ENCODE results near the gene ATG3.
"Not testable (repeated sequence)": the region's sequence is repeated elsewhere in the genome, so short reads cannot be mapped to it uniquely, and the experiment has no call there.

ATG3 gene

DNA sequence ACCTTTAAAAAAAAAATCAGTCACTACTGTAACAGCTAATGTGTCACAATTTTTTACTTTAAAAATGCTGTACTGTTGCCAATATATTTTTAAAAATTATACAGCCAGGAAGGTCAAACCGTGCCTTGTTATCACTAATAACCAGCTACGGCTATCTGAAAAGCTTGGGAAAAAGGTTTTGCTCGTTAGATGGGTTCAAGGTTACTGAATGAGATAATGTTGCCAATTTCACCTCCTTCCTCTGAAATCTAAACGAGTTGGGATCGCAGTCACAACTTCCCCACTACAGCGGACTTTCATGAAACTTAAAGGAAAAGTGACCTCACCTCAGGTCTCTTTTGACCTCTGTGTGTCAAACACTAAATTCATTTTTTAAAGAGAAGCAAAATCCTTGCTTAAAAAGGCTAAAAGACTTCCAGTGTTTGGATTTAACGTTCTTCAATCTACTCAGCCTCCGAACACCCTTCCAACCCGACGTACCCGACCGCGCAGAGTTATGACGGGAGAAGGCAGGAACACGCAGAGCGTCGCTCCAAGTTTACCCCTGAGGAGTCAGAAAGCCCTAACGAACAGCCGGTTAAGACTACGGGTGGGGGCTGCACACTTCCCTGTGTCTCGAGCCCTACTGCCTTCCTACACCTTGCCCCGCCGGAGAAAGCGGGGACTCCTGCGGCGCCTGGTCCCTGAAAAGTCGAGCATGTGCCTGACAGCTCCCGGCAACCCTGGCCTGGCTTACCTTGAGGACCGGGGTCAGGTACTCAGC lies 860 bp downstream of the ATG3 start:
- DNase-seq, result no peak

DNA sequence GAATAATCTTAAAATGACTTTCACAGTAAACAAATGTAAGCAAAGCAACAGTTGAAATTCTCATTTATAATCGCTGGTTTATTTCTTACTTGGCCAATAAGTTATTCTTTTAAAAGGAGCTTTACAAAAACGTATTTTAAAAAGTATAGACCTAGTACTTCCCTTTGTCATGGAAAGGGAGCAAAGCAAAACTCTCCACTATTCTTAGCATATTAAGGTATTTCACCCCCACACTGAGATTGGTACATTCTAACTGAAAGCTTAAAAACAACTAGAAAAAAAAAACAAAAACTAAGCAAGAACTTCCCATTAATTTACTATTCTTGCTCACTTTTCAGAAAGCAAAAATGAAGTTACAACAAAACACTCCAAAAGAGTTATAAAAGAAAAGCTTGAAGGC lies 1.5 kb downstream of the ATG3 start:
- DNase-seq, result no peak

DNA sequence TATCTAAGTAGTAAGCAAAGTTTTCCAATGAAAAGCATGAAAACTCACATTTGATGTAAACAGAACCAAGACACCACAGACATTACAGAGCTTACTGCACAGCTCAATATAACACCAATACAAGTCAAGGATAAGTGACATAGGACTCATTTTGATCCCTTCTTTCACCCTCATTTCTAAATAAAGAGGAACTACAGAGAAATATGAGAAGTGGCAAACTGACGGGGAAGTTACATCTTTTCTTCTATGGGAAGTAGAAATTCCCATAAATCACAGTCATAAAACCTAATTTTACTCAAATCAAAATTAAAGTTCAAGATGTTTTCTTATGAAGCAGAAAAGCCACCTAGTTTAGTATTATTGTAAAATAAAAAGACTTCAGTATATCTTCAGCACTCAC lies 3.8 kb downstream of the ATG3 start:
- no peak for DNase-seq

DNA sequence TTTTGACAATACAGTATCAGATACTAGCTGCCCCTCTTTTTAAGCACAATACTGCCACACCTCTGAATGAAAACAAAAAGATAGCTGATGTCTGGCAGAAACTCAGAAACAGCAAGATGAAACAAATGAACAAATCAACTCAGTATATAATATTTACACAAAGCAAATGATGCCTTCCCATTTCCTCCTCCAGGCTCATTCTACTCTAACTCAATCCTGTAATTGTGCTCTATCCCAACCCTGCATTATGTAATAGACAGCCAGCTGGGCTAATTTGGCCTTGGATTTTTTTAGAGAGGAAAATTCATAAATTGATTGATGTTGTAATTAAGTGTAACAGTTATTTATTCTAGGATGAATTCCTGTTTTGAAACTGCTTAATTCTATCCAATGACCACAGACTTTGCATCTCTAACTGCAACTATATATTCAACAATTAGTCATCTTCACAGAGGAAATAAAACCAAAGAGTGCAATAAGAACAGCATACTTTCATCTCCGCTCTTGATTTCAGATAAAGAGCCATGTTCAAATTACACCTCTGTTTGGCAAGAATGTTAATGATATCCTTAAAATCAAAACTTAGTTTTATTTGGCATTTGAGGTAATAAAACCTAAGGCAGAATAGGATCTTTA lies 6.1 kb downstream of the ATG3 start:
- DNase-seq, result peak; percentile 42

DNA sequence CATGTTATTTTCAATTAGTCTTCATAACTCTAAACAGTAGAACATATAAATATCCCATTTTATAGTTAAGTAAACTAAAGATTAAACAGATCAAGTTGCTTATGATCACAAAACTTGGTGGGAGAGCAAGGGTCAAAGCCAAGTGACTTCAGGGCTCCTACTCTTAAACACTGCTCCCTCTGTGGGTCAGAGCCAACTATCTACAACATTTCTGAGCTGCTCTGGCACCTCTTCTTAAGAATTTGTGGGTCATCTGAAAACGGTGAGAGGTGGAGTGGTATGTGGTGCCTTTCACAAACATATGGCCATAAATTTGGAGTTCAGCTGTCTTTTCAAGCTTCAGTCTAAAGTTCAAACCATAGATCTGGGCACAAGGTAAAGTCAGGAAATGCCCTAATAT lies 10.9 kb downstream of the ATG3 start:
- no peak for DNase-seq

DNA sequence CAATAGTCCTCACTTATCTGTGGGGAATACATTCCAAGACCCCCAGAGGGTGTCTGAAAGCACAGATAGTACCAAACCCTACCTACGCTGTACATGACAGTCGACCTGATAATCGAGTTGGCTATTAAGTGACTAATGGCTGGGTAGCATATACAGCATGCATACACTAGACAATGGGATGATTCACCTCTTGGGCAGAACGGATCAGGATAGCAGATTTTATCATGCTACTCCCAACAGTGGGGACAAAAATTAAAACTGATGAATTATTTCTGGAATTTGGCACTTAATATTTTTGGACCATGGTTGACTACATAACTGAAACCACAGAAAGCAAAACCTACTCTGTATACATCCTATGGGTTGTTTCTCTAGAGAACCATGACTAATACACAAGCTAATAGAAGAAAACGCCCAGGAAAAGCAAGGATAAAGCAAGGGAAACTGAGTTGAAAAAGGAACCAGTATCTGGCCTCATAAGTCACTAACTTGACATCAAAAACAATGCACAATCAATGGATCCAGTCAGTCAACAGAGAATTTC lies 15.5 kb downstream of the ATG3 start:
- no peak for DNase-seq

DNA sequence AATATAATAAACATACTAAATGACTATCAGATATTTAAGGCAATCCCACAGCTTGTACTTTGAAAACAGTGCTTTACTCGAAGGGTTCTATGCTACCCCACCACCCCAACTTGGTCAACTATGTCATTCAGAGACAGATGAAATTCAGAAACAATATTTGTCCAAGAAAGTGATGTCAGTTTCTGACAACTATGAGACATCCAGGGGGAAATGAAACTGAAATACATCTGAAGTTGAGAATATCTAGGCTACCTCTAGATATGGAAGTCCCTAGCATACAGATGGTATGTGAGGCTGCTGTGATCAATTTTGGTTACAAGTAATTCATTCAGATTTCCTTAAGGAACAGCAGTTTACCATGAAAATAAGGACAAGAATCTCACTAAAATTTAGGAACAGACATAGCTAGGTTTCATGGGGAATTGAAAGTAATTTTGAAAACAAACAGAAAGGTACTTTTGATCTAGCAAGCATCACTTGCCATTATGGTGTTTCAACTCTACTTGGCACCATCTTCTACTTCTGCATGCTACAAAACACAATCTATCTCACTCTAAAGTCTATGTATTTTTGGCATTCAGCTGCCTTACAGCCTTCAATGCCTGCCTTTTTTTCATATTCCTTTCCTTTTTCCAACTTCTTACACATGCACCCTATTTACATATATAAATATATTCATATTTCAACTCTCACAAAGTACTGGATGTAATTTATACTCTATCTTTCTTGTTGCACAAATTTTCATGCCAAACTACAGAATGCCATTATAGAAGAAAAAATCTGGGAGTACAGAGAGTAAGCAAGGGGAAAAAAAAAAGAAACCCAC lies 21.7 kb downstream of the ATG3 start:
- no peak for DNase-seq

DNA sequence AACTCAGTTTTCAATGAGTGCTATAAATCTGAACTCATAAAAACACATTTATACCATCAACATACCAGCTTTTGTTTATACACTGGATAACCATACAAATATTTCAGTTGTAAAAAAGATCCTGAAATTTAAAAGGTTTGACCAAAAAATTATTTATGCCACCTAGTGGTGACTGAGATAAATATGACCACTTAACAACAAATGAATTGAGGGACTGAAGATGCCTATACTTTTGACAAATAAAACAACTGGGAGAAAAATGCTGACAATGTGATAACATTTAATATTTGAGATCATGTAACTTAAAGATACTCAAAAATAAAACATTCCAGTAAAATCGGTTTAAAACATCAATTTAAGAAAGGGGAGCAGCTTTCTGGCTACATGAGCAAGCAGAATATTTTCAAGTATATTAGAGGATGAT lies 30.4 kb downstream of the ATG3 start:
- peak; percentile 1 for DNase-seq

DNA sequence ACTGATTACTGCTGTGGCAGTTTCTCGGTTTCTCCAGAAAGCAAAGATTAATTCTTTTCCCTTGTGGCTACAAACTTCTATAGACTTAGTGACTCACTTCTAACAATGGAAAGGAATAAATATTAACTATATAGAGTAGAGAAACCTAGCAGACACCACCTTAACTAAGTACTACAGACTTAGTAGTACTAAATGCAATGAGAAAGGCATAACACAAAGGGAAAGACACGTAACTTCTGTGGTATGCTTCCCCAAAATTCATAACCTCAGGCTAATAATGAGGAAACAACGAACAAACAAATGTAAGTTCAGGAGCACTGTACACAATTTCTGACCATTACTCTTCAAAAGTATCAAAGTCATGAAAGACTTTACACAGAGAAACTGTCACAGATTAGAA lies 31.2 kb downstream of the ATG3 start:
- no peak for DNase-seq

DNA sequence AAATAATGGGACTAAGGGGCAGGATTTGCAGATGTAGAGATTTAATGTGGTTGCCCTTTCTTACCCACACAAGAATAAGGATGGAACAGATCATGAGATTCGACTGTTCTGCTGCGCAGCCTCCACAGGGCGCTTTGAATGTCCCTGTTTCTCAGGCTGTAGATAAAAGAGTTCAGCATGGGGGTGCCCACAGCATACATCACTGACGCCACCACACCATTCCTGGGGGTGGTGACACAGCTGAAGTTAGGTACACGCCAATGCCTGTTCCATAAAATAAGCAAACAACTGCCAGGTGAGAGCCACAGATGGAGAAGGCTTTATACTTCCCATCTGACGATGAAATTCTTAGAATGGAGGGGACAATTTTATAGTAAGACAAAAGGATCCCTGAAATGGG lies 37.6 kb downstream of the ATG3 start:
- DNase-seq, result not testable (repeated sequence)

DNA sequence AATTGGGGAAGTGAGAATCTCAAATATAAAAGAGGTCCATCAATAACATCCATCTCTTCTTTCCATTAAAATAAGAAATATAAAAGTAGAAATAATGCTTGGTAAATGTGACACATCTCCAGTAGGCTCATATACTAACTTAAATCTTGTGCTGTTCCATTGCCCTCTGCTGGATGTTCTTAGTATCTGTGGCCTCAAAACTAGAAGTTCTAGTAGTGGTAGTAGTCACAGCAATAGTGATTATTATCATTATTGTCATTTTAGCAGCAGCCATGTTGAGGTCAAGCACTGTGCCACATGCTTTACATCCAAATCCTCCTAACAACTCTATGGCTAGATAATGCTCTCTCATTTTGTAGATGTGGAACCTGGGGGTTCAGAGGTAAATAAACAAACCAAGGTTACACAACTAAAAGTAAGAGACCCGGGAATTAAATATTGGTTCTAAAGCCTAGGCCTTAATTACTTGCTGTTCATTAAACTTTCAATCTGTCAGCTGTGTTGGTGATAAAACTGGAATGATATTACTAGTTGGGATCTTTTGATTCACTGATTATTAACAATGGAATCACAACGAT lies 42.2 kb downstream of the ATG3 start:
- peak; percentile 9 for DNase-seq

DNA sequence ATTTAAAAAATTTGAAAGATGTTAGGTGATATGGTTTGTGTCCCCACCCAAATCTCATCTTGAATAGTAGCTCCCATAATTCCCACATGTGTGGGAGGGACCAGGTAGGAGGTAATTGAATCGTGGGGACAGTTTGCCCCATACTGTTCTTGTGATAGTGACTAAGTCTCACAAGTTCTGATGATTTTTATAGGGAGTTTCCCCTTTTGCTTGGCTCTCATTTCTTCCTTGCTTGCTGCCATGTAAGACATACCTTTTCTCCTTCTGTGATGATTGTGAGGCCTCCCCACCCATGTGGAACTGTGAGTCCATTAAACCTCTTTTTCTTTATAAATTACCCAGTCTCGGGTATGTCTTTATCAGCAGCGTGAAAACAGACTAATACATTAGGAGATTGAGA lies 42.8 kb downstream of the ATG3 start:
- DNase-seq, result not testable (repeated sequence)

DNA sequence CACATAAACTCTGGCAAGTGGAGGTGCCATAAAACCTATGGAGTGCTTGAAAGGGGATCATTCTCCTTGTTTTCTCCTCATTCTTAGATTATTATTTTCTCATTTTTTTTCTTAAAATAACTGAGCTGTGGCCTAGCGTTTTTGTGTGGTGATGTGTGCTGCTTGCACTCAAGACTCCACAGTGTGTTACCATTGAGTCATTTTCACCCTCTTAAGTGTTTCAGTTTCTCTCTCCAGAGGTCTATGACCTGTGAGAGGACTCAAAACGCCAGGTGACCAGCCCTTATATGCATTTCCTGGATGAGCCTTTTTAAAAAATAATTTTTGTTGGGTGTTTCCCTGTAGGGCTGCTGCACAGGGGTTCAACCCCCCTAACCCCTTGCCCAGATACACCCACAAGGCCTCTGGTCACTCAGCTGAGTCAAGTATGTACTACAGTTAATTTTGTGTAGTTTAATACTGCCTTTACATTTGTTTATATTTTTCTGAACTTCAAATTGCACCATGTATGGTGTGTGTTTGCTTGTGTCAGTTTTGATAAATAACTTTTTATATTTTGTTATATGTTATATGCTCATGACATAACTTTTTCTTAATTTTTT lies 47.1 kb downstream of the ATG3 start:
- no peak for DNase-seq

DNA sequence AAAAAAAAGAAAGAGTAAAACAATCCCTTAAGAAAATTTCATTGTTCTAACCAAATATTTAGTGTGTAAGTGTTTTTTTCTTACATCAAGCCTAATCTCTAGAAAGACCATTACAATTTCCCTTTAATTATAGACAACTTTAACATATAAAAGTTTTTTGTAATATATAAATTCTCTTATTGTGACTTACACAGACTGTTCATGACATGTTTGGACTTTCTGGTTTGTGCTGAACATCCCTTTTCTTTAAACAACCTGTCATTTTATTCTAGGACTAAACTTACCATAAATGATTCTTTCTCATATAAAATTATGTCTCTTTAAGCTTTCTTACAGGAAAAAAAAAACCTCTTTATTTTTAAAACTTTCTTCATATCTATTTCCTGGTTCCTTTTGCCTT lies 49.4 kb downstream of the ATG3 start:
- DNase-seq, result no peak

DNA sequence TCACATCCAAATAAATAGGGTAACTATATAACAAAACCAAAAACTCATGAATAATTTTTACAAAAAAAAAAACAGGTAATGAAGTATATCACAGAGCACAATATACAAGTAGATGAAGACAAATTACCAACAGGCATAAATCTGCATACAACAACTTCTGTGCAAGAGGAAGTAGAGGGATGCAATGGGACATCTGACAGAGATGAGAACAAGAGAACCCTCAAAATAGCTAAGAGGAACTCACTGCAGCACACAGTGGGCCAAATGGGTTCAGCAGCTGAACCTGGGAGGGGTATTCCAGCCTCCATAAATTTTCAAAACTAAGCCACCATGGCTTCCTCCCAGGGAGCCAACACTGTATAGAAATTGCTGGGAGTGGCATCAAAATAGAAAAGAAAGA lies 52.9 kb downstream of the ATG3 start:
- DNase-seq, result no peak

DNA sequence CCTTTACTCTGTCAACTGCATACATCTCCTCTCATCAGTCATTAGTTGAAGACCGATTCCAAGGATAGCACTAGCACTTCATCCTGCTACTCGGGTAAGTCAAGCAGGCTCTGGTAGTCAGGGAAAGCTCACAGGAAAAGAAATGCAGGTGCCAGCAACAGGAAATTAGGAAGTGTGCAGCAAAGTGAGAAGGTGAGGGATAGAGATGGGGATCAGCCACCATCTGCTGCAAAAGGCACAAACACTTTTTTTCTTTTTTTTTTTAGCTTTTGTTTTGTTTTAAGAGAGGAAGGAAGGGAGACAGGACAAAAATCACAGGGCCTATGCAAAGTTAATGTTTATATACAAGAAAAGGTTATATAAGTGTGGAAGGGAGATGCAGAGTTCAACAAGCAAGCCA lies 53.5 kb downstream of the ATG3 start:
- DNase-seq, result no peak

DNA sequence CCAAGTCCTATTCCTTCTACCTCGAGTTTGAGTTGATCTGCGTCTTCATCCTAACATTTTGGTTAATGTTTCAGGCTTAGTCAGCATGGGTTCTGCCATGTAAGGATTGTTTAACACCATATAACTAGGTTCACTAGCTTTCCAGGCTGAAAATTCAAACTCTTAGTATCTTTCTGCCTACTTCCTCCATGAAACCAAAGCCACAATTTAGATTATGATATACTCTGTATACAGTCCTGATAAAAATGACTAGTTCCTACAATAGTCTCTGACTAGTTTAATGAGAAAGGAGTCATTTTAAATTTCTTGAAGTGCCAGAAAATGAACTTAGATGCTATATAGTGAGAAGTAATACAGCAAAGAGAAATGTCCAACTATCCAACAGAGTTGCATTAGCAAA lies 55.9 kb downstream of the ATG3 start:
- DNase-seq, result no peak

DNA sequence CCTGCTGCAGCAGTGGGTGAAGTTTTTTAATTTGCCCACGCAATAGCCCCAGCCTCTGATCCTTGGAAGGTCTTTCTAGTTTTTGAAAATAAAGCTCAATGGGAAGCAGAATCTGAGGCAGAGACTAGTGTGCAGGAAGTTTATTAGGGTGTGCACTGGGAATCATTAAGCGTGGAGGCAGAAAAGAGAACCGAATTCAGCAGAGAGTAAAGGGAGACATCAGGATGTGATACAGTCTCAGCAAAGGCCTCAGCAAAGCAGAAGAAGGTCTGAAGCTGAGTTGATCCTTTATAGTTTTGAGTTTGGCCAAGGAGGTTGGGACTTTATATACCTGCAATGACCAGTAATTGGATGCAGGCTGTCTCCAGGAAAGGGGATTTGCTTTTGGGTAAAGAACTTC lies 57.6 kb downstream of the ATG3 start:
- no peak for DNase-seq

DNA sequence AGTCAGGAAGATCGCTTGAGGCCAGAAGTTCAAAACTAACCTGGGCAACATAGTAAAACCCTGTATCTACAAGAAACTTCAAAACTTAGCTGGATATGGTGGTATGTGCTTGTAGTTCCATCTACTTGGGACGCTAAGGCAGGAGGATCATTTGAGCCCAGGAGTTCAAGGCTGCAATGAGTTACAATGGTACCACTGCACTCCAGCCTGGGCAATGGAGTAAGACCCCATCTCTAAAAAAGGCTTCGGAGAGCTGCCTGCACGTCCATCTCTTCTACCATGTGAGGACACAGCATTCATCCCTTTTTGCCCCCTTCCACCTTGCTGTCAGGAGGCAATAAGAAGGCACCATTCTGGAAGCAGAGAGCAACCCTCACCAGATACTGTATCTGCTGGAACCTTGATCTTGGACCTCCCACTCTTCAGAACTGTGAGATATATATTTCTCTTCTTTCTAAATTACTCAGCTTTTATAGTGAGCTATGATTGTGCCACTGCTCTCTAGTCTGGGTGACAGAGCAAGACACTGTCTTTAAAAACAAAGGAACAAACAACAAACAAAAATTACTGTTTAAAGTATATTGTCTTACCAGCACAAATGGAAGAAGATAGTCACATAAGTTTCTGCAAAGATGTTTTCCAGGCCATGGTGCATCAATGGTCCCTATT lies 58.3 kb downstream of the ATG3 start:
- DNase-seq, result no peak

DNA sequence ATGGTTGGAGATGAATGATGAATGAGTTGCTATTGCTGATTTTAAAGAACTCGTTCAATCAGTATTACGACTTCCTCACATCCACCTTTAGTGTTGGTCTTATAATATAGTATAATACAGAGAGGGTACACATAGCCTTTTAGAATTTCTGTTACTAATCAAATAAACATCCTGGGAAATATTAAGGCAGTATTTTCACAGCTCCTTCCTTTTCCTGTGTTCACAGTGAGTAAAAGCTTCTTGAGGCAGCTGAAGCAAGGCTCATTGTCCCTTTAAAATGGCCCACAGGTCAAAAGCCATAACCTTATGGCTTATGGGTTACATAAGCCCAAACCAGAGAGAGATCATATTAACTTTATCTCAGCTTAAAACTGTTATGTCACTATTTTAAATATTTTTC lies 61.1 kb downstream of the ATG3 start:
- DNase-seq, result no peak

DNA sequence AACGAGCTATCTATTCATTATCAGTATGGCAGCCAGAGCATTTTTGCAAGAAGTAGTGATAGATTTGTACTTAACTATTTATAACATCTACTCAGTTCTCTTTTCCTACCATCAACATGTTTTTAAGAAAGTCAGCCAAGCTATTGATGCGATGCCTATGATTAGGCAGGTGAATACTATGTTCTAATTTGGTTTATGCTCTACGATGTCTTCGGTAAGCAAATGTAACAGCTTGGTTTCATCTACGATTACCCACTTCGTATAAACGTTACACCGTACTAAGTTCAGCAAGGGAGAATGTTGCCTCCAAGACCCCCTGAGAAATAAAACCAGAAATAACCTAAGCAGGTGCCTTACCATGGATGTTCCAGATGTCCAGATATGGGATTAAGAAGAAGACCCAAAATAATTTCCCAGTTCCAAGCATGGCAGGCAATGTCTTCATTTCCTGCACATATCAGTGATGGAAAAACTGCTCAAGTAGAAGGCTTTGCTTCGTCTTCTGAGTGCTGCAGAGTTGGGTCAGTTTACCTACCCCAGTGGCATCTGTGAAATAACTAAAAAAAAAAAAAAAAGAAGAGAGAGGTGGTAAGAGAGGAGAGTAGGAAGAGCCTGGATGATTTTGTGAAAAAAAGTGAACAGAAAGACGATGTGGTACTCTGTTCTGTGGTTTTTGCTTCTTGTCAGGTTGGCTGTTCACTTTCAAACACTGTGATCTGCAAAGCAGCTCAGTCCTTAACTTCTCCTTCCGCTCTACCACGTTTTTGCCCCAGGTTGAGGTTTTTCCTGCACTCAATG lies 62.6 kb downstream of the ATG3 start, which contains the start of gene BTLA:
TSS of gene BTLA (minus strand) at position 559 of the 798 bp plus-strand sequence. CDS start at position 445, 114 bp downstream.
- no peak for DNase-seq
